Right lung (tissue), 5 donors: ENCODE results near the gene GJC2. TPM values are rescaled to one million over a fixed set of nuclear protein-coding genes. Genes with fewer than 3 reads are reported as not detected.
"Not testable (repeated sequence)": the region's sequence is repeated elsewhere in the genome, so short reads cannot be mapped to it uniquely, and the experiment has no call there.

ENCODE experiments used
- DNase-seq, 2 donors: peaks; one replicate each; pipeline ENCODE4 v3.0.0-alpha.2; 2013
- polyA plus RNA-seq, 5 donors: library from polyadenylated mRNA; unstranded; fragments of 120-200 nt; gene quantifications; one replicate each; pipeline versions ENCODE4 v1.2.1 to v1.2.3, GENCODE V29; 2013; ENCODE audit warnings: inconsistent platforms in 1 of 5, low replicate concordance in 1 of 5; ENCODE audit not compliant: insufficient read length in 5 of 5, insufficient read depth in 1 of 5

The GJC2 gene
- polyA plus RNA-seq, 5 donors = 2.1 to 4.4 (median 2.6) TPM

GRCh38 chr1:228171221-228171891, 21.6 kb downstream of the GJC2 start:
- DNase-seq = no peak

- no peak for DNase-seq
Measured at GRCh38 chr1:228172591-228173527, 23.1 kb downstream of the GJC2 start.

- DNase-seq = not testable (repeated sequence)
Measured at GRCh38 chr1:228173528-228174481, 24.1 kb downstream of the GJC2 start.

GRCh38 chr1:228174482-228175315, 25.0 kb downstream of the GJC2 start:
- no peak for DNase-seq

GRCh38 chr1:228175316-228176023, 25.7 kb downstream of the GJC2 start:
- DNase-seq = no peak

GRCh38 chr1:228176024-228176395, 26.3 kb downstream of the GJC2 start:
- DNase-seq = no peak

GRCh38 chr1:228176461-228177182, 26.9 kb downstream of the GJC2 start:
- no peak for DNase-seq

- no peak for DNase-seq
Measured at GRCh38 chr1:228177183-228177475, 27.4 kb downstream of the GJC2 start.

- DNase-seq = no peak
Measured at GRCh38 chr1:228177721-228178710, 28.3 kb downstream of the GJC2 start.

GRCh38 chr1:228178737-228179684, 29.3 kb downstream of the GJC2 start:
- no peak for DNase-seq

GRCh38 chr1:228180271-228180958, 30.7 kb downstream of the GJC2 start:
- DNase-seq = no peak

GRCh38 chr1:228180959-228181644, 31.4 kb downstream of the GJC2 start:
- no peak for DNase-seq

GRCh38 chr1:228181645-228182034, 31.9 kb downstream of the GJC2 start:
- no peak for DNase-seq

- no peak for DNase-seq
Measured at GRCh38 chr1:228182296-228183030, 32.7 kb downstream of the GJC2 start.

- DNase-seq = no peak
Measured at GRCh38 chr1:228184152-228184551, 34.4 kb downstream of the GJC2 start.

GRCh38 chr1:228185641-228185965, 35.9 kb downstream of the GJC2 start:
- DNase-seq = no peak
